SK-N-MC (cell line): ENCODE data around the gene RAB6B.

Experiments used
- EZH2 ChIP-seq: fragments of 200-600 bp; sonication (generic); IDR thresholded peaks from one replicate; pipeline ENCODE4 v1.6.1; 2017; ENCODE audit warnings: antibody characterized with exemption
- POLR2AphosphoS5 ChIP-seq: IDR thresholded peaks from 2 replicates; pipeline ENCODE4 v1.6.1; 2012; ENCODE audit warnings: mild to moderate bottlenecking, low read depth, low read length, borderline replicate concordance

DNA sequence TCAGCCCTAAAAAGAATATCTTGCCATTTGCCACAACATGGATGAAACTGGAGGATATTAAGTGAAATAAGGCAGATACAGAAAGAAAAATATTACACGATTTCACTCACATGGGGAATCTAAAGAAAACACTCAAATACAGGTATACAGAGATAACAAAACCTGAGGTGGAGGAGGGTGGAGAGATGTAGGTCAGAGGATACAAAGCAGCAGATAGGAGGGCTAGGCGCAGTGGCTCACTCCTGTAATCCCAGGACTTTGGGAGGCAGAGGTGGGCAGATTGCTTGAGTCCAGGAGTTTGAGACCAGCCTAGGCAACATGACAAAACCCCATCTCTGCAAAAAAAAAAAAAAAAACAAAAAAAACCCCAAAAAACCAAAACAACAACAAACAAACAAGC is 113.2 kb downstream of the RAB6B start:
- TF ChIP-seq POLR2AphosphoS5: no peak
- no peak for TF ChIP-seq EZH2
